Smooth muscle cell (in vitro differentiated cells): ENCODE measurements around the gene AP2A2. TPM values are rescaled to one million over a fixed set of nuclear protein-coding genes. Genes with fewer than 3 reads are reported as not detected.

Source experiments
- DNase-seq: peaks from one replicate; lab custom pipeline; 2025; ENCODE audit not compliant: unreplicated experiment; lab: John Stamatoyannopoulos, UW
- H2AFZ ChIP-seq: fragments of 200-600 bp; sonication (generic); 2 replicates; pipeline ENCODE4 v1.6.0; 2016; ENCODE audit warnings: antibody characterized with exemption, low read depth, mild to moderate bottlenecking
- H3F3A ChIP-seq: fragments of 200-600 bp; sonication (generic); 2 replicates; pipeline ENCODE4 v1.6.0; 2017; ENCODE audit warnings: antibody characterized with exemption, low read depth
- H3K27ac ChIP-seq: fragments of 200-600 bp; sonication (generic); 2 replicates; pipeline ENCODE4 v1.5.1; 2016; ENCODE audit warnings: low read depth, mild to moderate bottlenecking
- H3K27me3 ChIP-seq: fragments of 200-600 bp; sonication (generic); 2 replicates; pipeline ENCODE4 v1.6.1; 2016; ENCODE audit warnings: low read depth, mild to moderate bottlenecking
- H3K36me3 ChIP-seq: fragments of 200-600 bp; sonication (generic); 2 replicates; pipeline ENCODE4 v1.5.1; 2016; ENCODE audit warnings: low read depth
- H3K4me1 ChIP-seq: fragments of 200-600 bp; sonication (generic); 2 replicates; pipeline ENCODE4 v1.5.1; 2016; ENCODE audit warnings: low read depth
- H3K4me2 ChIP-seq: fragments of 200-600 bp; sonication (generic); 2 replicates; pipeline ENCODE4 v1.6.0; 2016; ENCODE audit warnings: mild to moderate bottlenecking
- H3K4me3 ChIP-seq: fragments of 200-600 bp; sonication (generic); 2 replicates; pipeline ENCODE4 v1.5.1; 2016; ENCODE audit warnings: mild to moderate bottlenecking
- H3K79me2 ChIP-seq: fragments of 200-600 bp; sonication (generic); 2 replicates; pipeline ENCODE4 v1.6.0; 2016; ENCODE audit warnings: low read depth, mild to moderate bottlenecking
- H3K9ac ChIP-seq: fragments of 200-600 bp; sonication (generic); 2 replicates; pipeline ENCODE4 v1.6.0; 2016; ENCODE audit warnings: low read depth
- H3K9me3 ChIP-seq: fragments of 200-600 bp; sonication (generic); replicated peaks from 2 replicates; pipeline ENCODE4 v1.5.1; 2016; ENCODE audit warnings: low read depth
- H4K20me1 ChIP-seq: fragments of 200-600 bp; sonication (generic); 2 replicates; pipeline ENCODE4 v1.6.0; 2016; ENCODE audit warnings: low read depth
- WGBS: methylation state at CpG from one replicate; pipeline ENCODE4 v1.1.7; 2016; ENCODE audit warnings: low lambda C conversion rate; 5-methylcytosine and 5-hydroxymethylcytosine counted together
- polyA plus RNA-seq: library from polyadenylated mRNA; unstranded; fragments of >200 nt; fragmentation: Nextera tagmentation; extraction: Ambion mirVana; gene quantifications from 2 replicates; pipeline ENCODE4 v1.2.1, GENCODE V29; 2016
- total RNA-seq: library from RNA; depleted of rRNA; stranded (reverse); fragments of >200 nt; gene quantifications from 2 replicates; pipeline ENCODE4 v1.2.3, GENCODE V29; 2014
- TF ChIP-seq, protein P1 (sequence below): fragments of 200-600 bp; sonication (generic); IDR thresholded peaks from 2 replicates; pipeline ENCODE4 v1.5.1; 2017; ENCODE audit warnings: borderline replicate concordance, mild to moderate bottlenecking, antibody characterized with exemption; ENCODE audit not compliant: insufficient read depth, poor library complexity, severe bottlenecking

Gene AP2A2
- total and polyA plus RNA-seq, 2 experiments from 2014 or later = 25.1 to 35.8 TPM

DNA sequence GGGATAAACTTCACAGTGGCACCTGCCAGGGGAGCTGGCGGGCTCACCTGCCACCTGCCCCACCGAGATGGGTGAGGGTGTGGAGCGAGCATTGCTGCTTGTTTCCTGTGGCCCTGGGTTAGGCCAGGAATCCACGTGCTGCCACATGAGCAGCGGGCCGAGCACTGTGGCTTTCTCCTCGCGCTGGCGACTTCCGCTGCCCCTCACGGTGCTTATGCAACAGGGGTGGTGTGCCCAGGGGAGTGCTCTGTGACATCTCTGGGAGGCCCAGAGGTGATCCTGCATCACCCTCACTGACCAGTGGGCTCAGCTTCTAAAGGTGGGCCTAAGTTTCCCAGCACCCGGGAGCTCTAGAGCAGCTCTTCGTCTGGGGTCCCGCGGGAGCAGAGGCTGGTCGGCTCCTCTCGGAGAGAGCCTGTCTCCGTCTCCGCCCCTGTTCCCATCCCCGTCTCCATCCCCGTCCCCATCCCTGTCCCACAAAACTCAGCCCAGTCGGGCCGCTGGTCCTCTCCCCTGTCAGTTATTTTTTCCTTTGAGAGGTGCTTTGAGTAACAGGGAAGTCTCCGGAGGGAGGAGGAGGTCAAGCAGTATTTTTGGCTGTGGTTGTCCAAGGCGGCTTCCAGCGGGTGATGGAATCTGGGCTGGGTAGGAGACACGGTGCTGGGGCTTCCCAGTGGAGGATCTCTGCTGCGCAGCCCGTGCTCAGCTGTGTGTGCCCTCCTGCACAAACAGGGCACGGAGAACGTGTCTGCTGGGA is 42.5 kb downstream of the AP2A2 start:
- Histone ChIP-seq H3K9ac (no peak overlapping the region), H3F3A (no peaks in the 10 kb centered on the region), H3K4me2 (no peak overlapping the region), H3K79me2 (peaks cover 40% of the 10 kb centered on the region), H2AFZ (no peak overlapping the region), H3K4me1 (no peaks in the 10 kb centered on the region), H3K27ac (no peak overlapping the region), H3K36me3 (no peaks in the 10 kb centered on the region), H3K27me3 (no peaks in the 10 kb centered on the region), H3K4me3 (no peak overlapping the region), H3K9me3 (no peaks in the 10 kb centered on the region), H4K20me1 (peaks cover 83% of the 10 kb centered on the region)
- 97% methylated on average over 31 of the region's 31 CpGs for WGBS
- no peak for DNase-seq
- TF ChIP-seq, protein P1, sequence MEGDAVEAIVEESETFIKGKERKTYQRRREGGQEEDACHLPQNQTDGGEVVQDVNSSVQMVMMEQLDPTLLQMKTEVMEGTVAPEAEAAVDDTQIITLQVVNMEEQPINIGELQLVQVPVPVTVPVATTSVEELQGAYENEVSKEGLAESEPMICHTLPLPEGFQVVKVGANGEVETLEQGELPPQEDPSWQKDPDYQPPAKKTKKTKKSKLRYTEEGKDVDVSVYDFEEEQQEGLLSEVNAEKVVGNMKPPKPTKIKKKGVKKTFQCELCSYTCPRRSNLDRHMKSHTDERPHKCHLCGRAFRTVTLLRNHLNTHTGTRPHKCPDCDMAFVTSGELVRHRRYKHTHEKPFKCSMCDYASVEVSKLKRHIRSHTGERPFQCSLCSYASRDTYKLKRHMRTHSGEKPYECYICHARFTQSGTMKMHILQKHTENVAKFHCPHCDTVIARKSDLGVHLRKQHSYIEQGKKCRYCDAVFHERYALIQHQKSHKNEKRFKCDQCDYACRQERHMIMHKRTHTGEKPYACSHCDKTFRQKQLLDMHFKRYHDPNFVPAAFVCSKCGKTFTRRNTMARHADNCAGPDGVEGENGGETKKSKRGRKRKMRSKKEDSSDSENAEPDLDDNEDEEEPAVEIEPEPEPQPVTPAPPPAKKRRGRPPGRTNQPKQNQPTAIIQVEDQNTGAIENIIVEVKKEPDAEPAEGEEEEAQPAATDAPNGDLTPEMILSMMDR = no peak

DNA sequence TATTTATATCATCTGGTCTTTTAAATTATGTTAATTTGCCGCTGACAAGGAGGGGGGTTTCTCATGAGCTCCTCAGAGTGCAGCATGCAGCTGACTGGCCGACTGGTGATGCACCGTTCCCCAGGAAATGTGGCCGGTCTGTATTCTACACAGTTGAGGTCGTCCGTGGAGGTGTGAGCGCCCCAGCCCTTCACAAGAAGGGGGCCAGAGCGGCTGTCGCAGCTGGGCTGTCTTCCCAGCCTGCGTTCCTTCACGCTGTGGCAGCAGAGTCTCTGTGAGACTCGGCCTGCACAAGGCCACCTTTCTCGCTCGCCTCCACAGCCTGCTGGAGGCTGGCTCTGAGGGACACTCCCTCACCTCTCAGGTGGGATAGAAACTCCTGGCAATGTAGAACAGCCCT is 43.2 kb downstream of the AP2A2 start:
- 98% methylated on average over 14 of the region's 14 CpGs for WGBS
- Histone ChIP-seq H3K79me2 (peaks cover 36% of the 10 kb centered on the region), H2AFZ (no peak overlapping the region), H3F3A (no peaks in the 10 kb centered on the region), H3K27me3 (no peaks in the 10 kb centered on the region), H3K9me3 (no peaks in the 10 kb centered on the region), H3K36me3 (no peaks in the 10 kb centered on the region), H4K20me1 (peaks cover 80% of the 10 kb centered on the region), H3K9ac (no peak overlapping the region), H3K27ac (no peak overlapping the region), H3K4me3 (no peak overlapping the region), H3K4me1 (no peaks in the 10 kb centered on the region), H3K4me2 (no peak overlapping the region)
- TF ChIP-seq, protein P1 = no peak
- no peak for DNase-seq

DNA sequence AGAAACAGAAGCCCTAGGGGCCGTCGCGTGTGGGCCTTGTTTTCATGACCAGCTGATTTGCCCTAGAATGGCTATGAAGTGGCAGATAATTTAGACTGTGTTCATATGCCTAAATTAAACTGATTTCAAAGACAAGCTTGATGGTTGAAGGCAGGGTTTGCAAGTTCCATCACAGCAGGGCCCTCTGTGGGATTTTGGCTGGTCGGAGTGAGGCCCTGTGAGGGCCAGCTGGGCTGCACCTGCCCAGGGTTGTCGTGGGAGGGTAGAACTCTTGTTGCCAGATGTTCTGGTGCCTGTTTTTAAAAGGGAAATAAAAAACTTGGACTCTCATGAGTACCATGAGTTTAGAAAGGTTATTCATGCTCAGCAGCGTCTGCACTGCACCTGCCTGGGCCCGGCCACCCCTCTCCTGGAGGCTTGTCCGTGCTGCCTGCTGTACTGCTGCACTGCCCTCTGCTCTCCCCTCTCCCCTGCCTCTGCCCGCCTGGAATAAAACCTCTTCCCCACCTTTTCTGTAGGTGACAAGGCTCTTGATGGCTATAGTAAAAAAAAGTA is 44.1 kb downstream of the AP2A2 start:
- Histone ChIP-seq H3K4me1 (no peaks in the 10 kb centered on the region), H3K79me2 (peaks cover 36% of the 10 kb centered on the region), H3F3A (no peaks in the 10 kb centered on the region), H3K27me3 (no peaks in the 10 kb centered on the region), H3K27ac (no peak overlapping the region), H4K20me1 (peaks cover 73% of the 10 kb centered on the region), H3K4me3 (no peak overlapping the region), H3K9ac (no peak overlapping the region), H3K36me3 (no peaks in the 10 kb centered on the region), H3K9me3 (no peaks in the 10 kb centered on the region), H2AFZ (no peak overlapping the region), H3K4me2 (no peak overlapping the region)
- TF ChIP-seq, protein P1 = no peak
- WGBS = 90% methylated on average over 9 of the region's 9 CpGs
- no peak for DNase-seq
